Activated CD4-positive, CD25-positive, alpha-beta regulatory T cell treated with anti-CD3 and anti-CD28 coated beads, Interleukin-2, amount 50 U/mL, for 24 hours (primary cell): ENCODE data around the gene TMEM126A.
"Not testable (repeated sequence)": the region's sequence is repeated elsewhere in the genome, so short reads cannot be mapped to it uniquely, and the experiment has no call there.

Experiments used
- ATAC-seq, 2 donors: fragments of 150-1000 bp; cut with Tn5 transposase; one replicate each; pipeline ENCODE4 v1.10.0; 2021; ENCODE audit warnings: mild to moderate bottlenecking in 1 of 2, moderate library complexity in 1 of 2

The TMEM126A gene

DNA sequence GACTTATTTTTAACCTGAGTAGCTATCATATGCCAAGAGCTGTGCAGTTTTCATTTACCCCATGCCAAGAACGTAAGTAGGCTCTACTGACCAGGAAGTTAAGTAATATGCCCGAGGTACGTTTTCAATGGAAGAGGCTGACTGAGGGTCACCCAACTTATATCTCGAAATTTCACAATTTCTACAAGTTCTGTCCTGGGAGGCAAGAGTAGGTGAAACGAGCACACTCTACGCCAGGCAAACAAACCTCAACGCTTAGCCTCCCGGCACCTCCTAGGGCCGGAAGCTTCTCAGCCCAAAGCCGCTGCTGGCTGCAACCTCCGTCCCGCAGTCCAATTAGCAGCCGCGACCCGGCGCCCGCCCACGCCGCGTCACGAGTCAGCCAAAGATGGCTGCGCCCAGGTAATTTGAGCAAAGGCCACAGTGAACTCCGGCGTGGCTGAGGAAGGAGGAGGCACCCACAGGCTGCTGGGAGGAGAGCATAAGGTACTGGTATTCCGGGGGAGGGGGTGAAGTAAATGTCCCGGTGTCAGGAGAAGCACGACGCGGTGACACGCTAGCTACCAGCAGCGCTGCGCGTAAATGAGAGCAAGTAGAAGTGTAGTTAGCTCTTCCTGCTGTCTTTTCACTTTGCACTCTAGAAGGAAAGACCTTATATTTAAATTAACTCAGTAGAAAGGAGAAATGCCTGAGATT, at the start of gene TMEM126A:
TSS of gene TMEM126A (plus strand) at position 364 of the 696 bp plus-strand sequence. CDS start 2,289 bp downstream, outside the sequence.
- ATAC-seq = peak; percentile 98 to 99

GRCh38 chr11:85599083-85599482, 48.7 kb upstream of the TMEM126A start:
- ATAC-seq = no peak

DNA sequence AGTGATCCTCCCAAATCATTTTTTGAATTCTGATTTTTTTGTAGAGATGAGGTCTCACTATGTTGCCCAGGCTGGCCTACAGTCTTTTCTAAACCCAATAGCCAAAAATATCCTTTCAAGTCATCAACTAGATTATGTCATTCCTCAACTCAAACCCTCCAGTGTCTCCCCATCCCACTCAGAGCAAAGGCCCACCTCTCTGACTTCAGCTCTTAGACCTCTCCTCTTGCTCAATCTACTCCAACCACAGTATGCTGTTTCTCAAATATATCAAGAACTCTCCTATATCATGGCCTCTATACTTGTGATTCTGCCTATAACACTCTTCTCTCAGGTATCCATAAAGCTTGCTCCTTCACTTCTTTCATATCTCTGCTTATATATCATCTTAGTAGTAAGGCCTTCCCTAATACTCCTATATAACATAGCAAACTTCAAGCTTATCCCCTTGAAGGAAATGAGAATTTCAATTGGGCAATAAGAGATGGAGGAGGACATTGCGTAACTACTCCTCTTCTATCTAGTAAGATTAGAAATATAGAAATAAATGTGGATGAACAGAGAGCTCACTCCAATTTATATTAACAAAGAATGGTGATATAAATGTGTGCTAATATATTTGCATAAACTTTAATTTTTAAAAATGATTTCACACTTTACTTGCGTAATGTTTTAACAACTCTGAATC, 45.1 kb upstream of the TMEM126A start:
- no peak for ATAC-seq

DNA sequence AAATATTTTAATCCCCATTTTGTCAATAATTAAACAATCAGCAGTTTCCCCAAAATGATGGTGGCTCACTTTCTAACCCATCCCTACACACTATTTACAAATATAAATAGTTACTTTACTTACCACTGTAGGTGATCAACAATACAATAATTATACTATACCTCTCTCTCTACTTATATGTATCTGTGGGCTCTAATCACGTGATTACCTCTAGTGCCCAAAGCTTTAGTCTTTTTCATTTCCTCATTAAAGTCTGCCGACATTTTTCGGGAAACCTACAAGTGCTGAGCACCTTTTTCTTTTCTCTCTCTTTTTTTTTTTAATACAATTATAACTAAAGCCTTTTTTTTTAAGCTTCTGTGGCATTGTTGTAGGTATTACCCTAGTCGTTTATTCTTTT, 44.5 kb upstream of the TMEM126A start:
- ATAC-seq = no peak

DNA sequence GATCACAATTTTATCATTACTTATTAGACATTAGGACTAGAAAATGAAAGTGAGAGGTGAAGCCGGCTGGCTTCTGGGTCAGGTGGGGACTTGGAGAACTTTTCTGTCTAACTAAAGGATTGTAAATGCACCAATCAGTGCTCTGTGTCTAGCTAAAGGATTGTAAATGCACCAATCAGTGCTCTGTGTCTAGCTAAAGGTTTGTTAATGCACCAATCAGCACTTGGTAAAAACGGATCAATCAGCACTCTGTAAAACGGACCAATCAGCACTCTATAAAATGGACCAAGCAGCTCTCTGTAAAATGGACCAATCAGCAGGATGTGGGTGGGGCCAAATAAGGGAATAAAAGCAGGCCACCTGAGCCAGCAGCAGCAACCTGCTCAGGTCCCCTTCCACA, 41.5 kb upstream of the TMEM126A start:
- ATAC-seq = not testable (repeated sequence)

DNA sequence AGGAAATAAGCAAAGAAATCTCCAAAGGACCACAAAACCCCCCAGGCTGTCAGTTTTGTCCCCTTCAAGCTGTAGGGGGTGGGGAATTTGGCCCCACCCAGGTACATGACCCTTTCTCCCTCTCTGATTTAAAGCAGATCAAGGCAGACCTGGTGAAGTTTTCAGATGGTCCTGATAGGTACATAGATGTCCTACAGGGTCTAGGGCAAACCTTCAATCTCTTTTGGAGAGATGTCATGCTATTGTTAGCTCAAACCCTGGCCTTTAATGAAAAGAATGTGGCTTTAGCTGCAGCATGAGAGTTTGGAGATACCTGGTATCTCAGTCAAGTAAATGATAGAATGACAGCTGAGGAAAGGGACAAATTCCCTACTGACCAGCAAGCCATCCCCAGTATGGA, 39.1 kb upstream of the TMEM126A start:
- ATAC-seq = not testable (repeated sequence)

GRCh38 chr11:85609286-85609685, 38.5 kb upstream of the TMEM126A start:
- ATAC-seq = not testable (repeated sequence)

- ATAC-seq = not testable (repeated sequence)
Observed at GRCh38 chr11:85611643-85612042, 36.1 kb upstream of the TMEM126A start.

GRCh38 chr11:85619499-85619898, 28.3 kb upstream of the TMEM126A start:
- no peak for ATAC-seq

GRCh38 chr11:85620256-85620655, 27.5 kb upstream of the TMEM126A start:
- ATAC-seq = no peak

- no peak for ATAC-seq
Observed at GRCh38 chr11:85626496-85626895, 21.3 kb upstream of the TMEM126A start.

- no peak for ATAC-seq
Observed at GRCh38 chr11:85627332-85627997, 20.3 kb upstream of the TMEM126A start, which contains the start of gene DLG2. DLG2 (minus strand) TSS chr11:85627344.

DNA sequence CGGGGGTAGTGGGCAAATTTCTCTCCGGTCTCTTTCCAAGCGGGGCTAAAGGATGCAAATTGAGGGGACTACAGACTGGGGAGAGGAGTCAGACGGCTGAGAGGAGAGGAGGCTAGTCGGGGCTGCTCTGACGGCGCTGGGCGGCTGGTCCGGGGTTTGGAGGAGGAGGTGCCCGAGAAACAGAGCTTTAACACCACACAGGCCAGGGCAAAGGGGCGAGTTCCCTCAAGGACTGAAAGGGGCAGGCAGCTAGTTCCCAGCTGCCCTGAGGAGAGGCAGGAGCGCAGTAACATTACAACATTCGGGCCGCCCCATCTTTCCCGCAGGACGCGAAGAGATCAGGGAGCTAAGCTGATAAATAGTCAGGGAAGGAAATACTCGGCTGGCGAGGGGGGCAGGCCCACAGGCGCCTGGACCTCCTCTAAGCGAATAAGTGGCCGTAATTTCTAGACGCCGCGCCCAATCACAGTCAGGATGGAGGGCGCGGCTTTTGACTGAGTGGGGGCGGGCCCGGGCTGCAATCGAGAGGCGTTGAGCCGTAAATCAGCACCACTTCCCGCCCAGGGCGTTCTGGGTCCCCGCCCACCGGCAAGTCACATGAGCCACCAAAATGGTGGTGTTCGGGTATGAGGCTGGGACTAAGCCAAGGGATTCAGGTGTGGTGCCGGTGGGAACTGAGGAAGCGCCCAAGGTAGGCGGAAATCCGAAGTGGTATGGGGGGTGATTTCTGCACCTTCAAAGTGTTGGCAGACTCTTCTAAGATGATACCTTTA, 19.6 kb upstream of the TMEM126A start, which contains the start of gene TMEM126B:
TSS of gene TMEM126B (plus strand) at position 596 of the 773 bp plus-strand sequence. CDS start at position 611, 15 bp downstream.
- ATAC-seq = peak; percentile 98 to 99

DNA sequence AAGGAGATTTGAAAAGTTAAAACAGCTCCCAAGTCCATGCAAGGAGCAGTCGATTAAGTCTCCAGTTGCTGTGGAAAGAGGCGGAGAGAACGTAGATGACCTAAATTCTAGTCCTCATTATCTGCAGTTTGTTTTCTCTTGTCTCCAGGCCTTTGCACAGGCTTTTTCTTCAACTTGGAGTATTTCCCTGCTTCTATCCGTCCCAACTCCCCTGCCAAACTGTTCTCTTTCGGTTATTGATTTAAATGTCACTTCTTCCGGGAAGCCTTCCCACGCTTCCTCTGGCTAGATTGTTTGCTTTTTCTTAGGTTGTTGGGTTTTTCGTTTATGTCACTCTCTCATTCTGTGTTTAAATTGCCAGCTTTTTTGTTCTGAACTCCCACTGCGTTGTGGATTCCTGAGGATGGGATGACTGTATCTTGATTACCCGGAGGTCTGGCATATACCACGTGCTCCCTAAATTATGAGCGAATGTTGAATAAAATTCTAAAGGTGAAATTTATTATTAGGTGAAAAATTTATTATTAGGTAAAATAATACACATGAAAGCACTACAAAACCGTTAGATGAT, 18.9 kb upstream of the TMEM126A start:
- peak in 1 of 2 donors; percentile 5 for ATAC-seq

DNA sequence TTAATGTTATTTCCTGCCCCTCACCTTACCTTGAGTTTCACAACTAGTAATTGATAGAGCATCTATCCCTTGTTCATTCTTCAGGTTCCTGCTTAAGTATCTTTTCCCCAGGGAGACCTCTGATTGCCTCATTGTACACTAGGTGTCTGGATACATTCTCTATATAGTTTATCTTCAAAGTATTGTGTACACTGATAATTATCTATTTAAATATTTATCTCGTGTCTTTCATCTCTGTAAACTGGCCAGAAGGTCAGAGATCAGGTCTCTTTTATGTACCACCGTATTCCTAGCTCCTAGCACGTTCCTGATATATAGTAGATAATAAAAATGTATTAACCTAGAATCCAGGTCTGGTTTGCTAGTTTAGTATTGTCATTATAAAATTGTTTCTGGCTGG, 13.0 kb upstream of the TMEM126A start:
- no peak for ATAC-seq

- ATAC-seq = no peak
Observed at GRCh38 chr11:85643191-85643614, 4.6 kb upstream of the TMEM126A start.

GRCh38 chr11:85647078-85647477, 689 bp upstream of the TMEM126A start:
- ATAC-seq = no peak

GRCh38 chr11:85651118-85651517, 3.4 kb downstream of the TMEM126A start:
- no peak for ATAC-seq

DNA sequence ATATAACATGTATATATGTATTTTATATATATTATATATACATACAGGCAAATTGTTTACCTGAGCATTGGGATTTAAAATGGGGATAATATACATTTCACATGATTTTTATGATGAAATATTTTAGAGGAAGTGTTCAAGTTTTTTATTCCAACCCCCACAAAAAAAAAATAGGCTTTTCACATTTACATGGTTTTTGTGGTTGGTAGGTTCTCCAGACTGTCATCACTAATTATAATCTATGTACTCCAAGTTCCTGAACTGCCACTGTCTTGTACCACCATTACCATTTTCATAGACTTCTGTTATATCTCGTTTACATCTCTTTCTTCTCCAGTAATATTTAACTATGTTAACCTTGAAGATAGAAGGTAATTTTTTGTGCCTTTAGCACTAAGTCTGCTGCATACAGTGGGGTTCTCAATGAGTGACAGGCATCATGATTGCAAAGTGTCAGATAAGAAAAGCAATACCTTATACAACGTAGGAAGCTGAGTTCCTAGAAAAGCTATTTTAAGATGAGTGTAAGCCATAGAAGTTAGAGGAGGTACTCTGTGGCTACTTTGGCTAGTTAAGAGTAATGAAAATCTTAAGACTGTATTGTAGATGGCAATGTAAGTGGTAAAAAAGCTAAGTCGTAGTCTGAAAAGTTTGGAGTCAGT, 5.2 kb downstream of the TMEM126A start:
- ATAC-seq = no peak

GRCh38 chr11:85654343-85654742, 6.6 kb downstream of the TMEM126A start:
- not testable (repeated sequence) for ATAC-seq

- ATAC-seq = peak; percentile 58 to 79
Observed at GRCh38 chr11:85656777-85657176, 9.0 kb downstream of the TMEM126A start.

- ATAC-seq = no peak
Observed at GRCh38 chr11:85658180-85658579, 10.4 kb downstream of the TMEM126A start.
